PC-3 (cell line): ENCODE measurements around the gene ITFG2. TPM values are rescaled to one million over a fixed set of nuclear protein-coding genes. Genes with fewer than 3 reads are reported as not detected.

Source experiments
- ATAC-seq: fragments of 200-7000 bp; cut with Tn5 transposase; 2 replicates; pipeline ENCODE4 v1.9.1; 2020; ENCODE audit warnings: mild to moderate bottlenecking, moderate library complexity
- BruUV-seq: library from RNA; stranded (reverse); fragments of 400-500 nt; replicated peaks from 2 replicates; lab custom pipeline; 2021; lab: Mats Ljungman, UMichigan
- CTCF ChIA-PET: fragments of 300-600 bp; sonication (Branson Sonifier 250); formaldehyde crosslinking; loops from one replicate; lab custom pipeline; 2022; ENCODE audit warnings: antibody characterized with exemption; lab: Charles Lee
- POLR2A ChIA-PET: fragments of 300-600 bp; sonication (Branson Sonifier 250); formaldehyde crosslinking; loops from one replicate; lab custom pipeline; 2022; ENCODE audit warnings: antibody characterized with exemption; ENCODE audit not compliant: unreplicated experiment; lab: Charles Lee
- DNase-seq: peaks from one replicate; pipeline ENCODE4 v3.0.0-alpha.2; 2015
- H2AFZ ChIP-seq: fragments of 300-600 bp; sonication (generic); 2 replicates; pipeline ENCODE4 v1.6.0; 2016; ENCODE audit warnings: antibody characterized with exemption, low read length
- H3F3A ChIP-seq: fragments of 300-600 bp; sonication (generic); one replicate; pipeline ENCODE4 v1.6.0; 2017; ENCODE audit warnings: antibody characterized with exemption, low read length, control low read depth, mild to moderate bottlenecking; ENCODE audit not compliant: unreplicated experiment
- H3K27ac ChIP-seq: fragments of 300-600 bp; sonication (generic); 2 replicates; pipeline ENCODE4 v1.5.1; 2016; ENCODE audit warnings: mild to moderate bottlenecking, low read length
- H3K27me3 ChIP-seq: fragments of 300-600 bp; sonication (generic); 2 replicates; pipeline ENCODE4 v1.6.1; 2016; ENCODE audit warnings: low read length, mixed read lengths
- H3K36me3 ChIP-seq: fragments of 300-600 bp; sonication (generic); 2 replicates; pipeline ENCODE4 v1.6.1; 2016; ENCODE audit warnings: low read depth, mixed run types, low read length, mixed read lengths
- H3K4me1 ChIP-seq: fragments of 300-600 bp; sonication (generic); 2 replicates; pipeline ENCODE4 v1.5.1; 2016; ENCODE audit warnings: low read length; ENCODE audit not compliant: insufficient read depth
- H3K4me2 ChIP-seq: fragments of 300-600 bp; sonication (generic); 2 replicates; pipeline ENCODE4 v1.6.0; 2016; ENCODE audit warnings: low read length
- H3K4me3 ChIP-seq: fragments of 300-600 bp; sonication (generic); 2 replicates; pipeline ENCODE4 v1.5.1; 2016; ENCODE audit warnings: mild to moderate bottlenecking, low read length, mixed read lengths
- H3K79me2 ChIP-seq: fragments of 300-600 bp; sonication (generic); 2 replicates; pipeline ENCODE4 v1.6.1; 2017; ENCODE audit warnings: low read length, mixed read lengths
- H3K9ac ChIP-seq: fragments of 300-600 bp; sonication (generic); 2 replicates; pipeline ENCODE4 v1.6.0; 2016; ENCODE audit warnings: mild to moderate bottlenecking, low read length
- H3K9me2 ChIP-seq: fragments of 300-600 bp; sonication (generic); replicated peaks from 2 replicates; pipeline ENCODE4 v1.6.1; 2016; ENCODE audit warnings: mixed run types, low read length, mixed read lengths
- H3K9me3 ChIP-seq: fragments of 300-600 bp; sonication (generic); 2 replicates; pipeline ENCODE4 v1.6.1; 2016; ENCODE audit warnings: low read length, mixed read lengths
- H4K20me1 ChIP-seq: fragments of 300-600 bp; sonication (generic); 2 replicates; pipeline ENCODE4 v1.6.1; 2016; ENCODE audit warnings: low read length, mixed read lengths
- EZH2 ChIP-seq: fragments of 300-600 bp; sonication (generic); IDR thresholded peaks from one replicate; pipeline ENCODE4 v1.6.1; 2017; ENCODE audit warnings: antibody characterized with exemption, mild to moderate bottlenecking, low read length; ENCODE audit not compliant: unreplicated experiment
- EZH2phosphoT487 ChIP-seq: fragments of 300-600 bp; sonication (generic); IDR thresholded peaks from 2 replicates; pipeline ENCODE4 v1.6.1; 2018; ENCODE audit warnings: mild to moderate bottlenecking, antibody characterized with exemption, low read length, borderline replicate concordance
- intact Hi-C: fragments of 100-400 bp; cut with micrococcal nuclease; formaldehyde crosslinking; loops from 2 replicates; pipeline ENCODE4 v1.9.0; 2023
- total RNA-seq: library from RNA; depleted of rRNA; stranded (reverse); fragments of >200 nt; gene quantifications from 2 replicates; pipeline ENCODE4 v1.2.3, GENCODE V29; 2014
- TF ChIP-seq, protein P1 (sequence below): fragments of 300-600 bp; sonication (generic); conservative IDR thresholded peaks from 2 replicates; pipeline ENCODE4 v1.5.1; 2017; ENCODE audit warnings: antibody characterized with exemption, low read depth, mild to moderate bottlenecking, low read length

Gene ITFG2
- total RNA-seq, 1 experiment from 2014 or later: 12.8 TPM

DNA sequence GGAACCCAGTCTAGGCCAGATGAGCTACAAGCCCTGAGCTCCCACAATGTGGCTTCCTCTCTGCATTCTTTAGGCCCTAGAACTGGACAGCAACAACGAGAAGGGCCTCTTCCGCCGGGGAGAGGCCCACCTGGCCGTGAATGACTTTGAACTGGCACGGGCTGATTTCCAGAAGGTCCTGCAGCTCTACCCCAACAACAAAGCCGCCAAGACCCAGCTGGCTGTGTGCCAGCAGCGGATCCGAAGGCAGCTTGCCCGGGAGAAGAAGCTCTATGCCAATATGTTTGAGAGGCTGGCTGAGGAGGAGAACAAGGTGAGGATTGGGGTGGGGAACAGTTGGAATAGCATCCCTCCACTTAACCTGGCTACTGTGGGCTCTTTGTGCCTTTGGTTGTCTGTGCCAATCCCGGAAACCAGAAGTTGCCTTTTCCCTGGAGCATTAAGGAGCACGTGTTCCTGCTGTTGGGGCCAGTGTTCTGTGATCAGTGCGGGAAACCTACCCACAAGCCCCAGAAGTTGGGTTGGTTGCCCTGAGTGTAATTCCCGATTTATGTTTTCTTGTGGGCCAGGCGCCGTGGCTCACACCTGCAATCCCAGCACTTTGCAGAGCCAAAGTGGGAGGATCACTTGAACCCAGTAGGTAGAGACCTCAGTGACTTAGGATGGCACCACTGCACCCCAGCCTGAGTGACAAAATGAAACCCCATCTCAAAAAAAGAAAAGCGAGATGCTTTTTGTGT is 11.3 kb upstream of the ITFG2 start:
- BruUV-seq: no TSS peak
- H3F3A ChIP-seq: peaks cover 4% of the 10 kb centered on the region
- no peak overlapping the region for H3K9ac ChIP-seq
- no peak for TF ChIP-seq EZH2
- TF ChIP-seq EZH2phosphoT487: no peak
- TF ChIP-seq, protein P1, sequence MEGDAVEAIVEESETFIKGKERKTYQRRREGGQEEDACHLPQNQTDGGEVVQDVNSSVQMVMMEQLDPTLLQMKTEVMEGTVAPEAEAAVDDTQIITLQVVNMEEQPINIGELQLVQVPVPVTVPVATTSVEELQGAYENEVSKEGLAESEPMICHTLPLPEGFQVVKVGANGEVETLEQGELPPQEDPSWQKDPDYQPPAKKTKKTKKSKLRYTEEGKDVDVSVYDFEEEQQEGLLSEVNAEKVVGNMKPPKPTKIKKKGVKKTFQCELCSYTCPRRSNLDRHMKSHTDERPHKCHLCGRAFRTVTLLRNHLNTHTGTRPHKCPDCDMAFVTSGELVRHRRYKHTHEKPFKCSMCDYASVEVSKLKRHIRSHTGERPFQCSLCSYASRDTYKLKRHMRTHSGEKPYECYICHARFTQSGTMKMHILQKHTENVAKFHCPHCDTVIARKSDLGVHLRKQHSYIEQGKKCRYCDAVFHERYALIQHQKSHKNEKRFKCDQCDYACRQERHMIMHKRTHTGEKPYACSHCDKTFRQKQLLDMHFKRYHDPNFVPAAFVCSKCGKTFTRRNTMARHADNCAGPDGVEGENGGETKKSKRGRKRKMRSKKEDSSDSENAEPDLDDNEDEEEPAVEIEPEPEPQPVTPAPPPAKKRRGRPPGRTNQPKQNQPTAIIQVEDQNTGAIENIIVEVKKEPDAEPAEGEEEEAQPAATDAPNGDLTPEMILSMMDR: no peak
- no peak overlapping the region for H2AFZ ChIP-seq
- no peak overlapping the region for H3K27ac ChIP-seq
- CTCF ChIA-PET: no interaction called here
- H3K4me2 ChIP-seq: no peak overlapping the region
- H3K4me3 ChIP-seq: no peak overlapping the region
- intact Hi-C loops: no loop called here
- H3K36me3 ChIP-seq: peaks cover 76% of the 10 kb centered on the region
- H3K9me2 ChIP-seq: no peaks in the 10 kb centered on the region
- ATAC-seq: no peak
- H3K79me2 ChIP-seq: peaks cover 33% of the 10 kb centered on the region
- H3K27me3 ChIP-seq: no peaks in the 10 kb centered on the region
- peaks cover 14% of the 10 kb centered on the region for H3K4me1 ChIP-seq
- H3K9me3 ChIP-seq: no peaks in the 10 kb centered on the region
- POLR2A ChIA-PET: interaction anchor here (0.7 kb wide), 1 partner anchor 132 kb away, joined by 4 read pairs; no protein-coding TSS in a partner anchor
- peaks cover 25% of the 10 kb centered on the region for H4K20me1 ChIP-seq
- DNase-seq: no peak

DNA sequence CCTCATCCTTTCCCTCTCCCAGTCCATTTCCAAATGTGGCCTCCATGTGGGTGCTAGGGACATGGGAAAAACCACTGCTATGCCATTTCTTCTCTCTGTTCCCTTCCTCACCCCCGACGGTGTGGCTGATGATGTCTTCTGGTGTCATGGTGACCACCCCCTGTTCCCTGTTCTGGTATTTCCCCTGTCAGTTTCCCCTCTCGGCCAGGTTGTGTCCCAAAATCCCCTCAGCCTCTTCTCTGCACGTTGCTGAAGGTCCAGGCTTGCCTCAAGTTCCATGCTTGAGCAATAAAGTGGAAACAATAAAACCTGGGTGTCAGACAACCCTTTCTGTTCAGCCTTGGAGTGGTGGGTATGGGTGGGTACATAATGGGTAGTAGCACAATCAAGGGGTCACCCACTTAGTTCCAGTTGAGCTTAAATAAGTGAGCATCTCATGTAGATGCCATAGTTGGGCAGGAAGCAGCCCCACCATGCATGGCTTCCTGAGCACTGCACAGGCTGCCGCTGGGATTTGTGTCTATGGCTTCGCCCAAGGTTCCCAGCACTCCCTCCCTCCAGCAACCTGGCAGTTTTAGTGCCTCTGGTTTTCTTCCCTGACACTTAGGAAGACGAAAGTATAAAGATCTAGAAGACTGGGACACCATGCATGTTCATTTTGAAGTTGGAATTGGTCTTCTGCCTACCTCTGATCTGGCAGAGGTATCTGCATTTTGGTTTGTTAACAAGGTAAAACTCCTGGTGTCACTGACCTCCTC is 8.7 kb upstream of the ITFG2 start:
- peaks cover 7% of the 10 kb centered on the region; the same call in 1 of the 2 replicates for H3K79me2 ChIP-seq
- no peak overlapping the region for H3K4me2 ChIP-seq
- no peak overlapping the region for H3K9ac ChIP-seq
- ATAC-seq (no peak), DNase-seq (no peak)
- H3K4me3 ChIP-seq: no peak overlapping the region
- no peaks in the 10 kb centered on the region for H3K27me3 ChIP-seq
- intact Hi-C loops: no loop called here
- TF ChIP-seq, protein P1: no peak
- no peak for TF ChIP-seq EZH2
- no peak for TF ChIP-seq EZH2phosphoT487
- peaks cover 53% of the 10 kb centered on the region for H3K36me3 ChIP-seq
- BruUV-seq: no TSS peak
- no peak overlapping the region for H2AFZ ChIP-seq
- no peak overlapping the region for H3K27ac ChIP-seq
- H4K20me1 ChIP-seq: 0 out of 2 replicates have a peak, but pooled peaks cover 6% of the 10 kb centered on the region
- H3K4me1 ChIP-seq: no peaks in the 10 kb centered on the region
- ChIA-PET POLR2A (no interaction called here), CTCF (no interaction called here)
- H3F3A ChIP-seq: peaks cover 4% of the 10 kb centered on the region
- no peaks in the 10 kb centered on the region for H3K9me2 ChIP-seq
- H3K9me3 ChIP-seq: no peaks in the 10 kb centered on the region
